ES-I3 (cell line): Measurements from ENCODE around the gene KIF19.
A peak's percentile ranks its signal among the peaks of the same experiment; 100 is the strongest.

ENCODE experiments used
- H3K36me3 ChIP-seq: 2 replicates; pipeline ENCODE4 v1.6.1; 2013; ENCODE audit warnings: mild to moderate bottlenecking, low read length, control low read depth, moderate library complexity; ENCODE audit not compliant: insufficient read depth
- H3K4me1 ChIP-seq: 2 replicates; pipeline ENCODE4 v1.6.1; 2013; ENCODE audit warnings: mild to moderate bottlenecking, control low read depth, low read length; ENCODE audit not compliant: insufficient read depth
- H3K9ac ChIP-seq: 2 replicates; pipeline ENCODE4 v1.6.1; 2013; ENCODE audit warnings: low read depth, mild to moderate bottlenecking, low read length, moderate library complexity
- H3K9me3 ChIP-seq: 2 replicates; pipeline ENCODE4 v1.6.1; 2013; ENCODE audit warnings: mild to moderate bottlenecking, low read length, moderate library complexity; ENCODE audit not compliant: control insufficient read depth, insufficient read depth

Gene KIF19

GRCh38 chr17:74339537-74340195 is 13.6 kb downstream of the KIF19 start:
- Histone ChIP-seq H3K36me3 (no peaks in the 10 kb centered on the region), H3K9me3 (peaks cover 3% of the 10 kb centered on the region; the same call in 1 of the 2 replicates), H3K4me1 (peaks cover 6% of the 10 kb centered on the region; the same call in 1 of the 2 replicates), H3K9ac (no peak overlapping the region)

- Histone ChIP-seq H3K36me3 (no peaks in the 10 kb centered on the region), H3K4me1 (peaks cover 6% of the 10 kb centered on the region; the same call in 1 of the 2 replicates), H3K9me3 (no peaks in the 10 kb centered on the region), H3K9ac (no peak overlapping the region)
Observed at GRCh38 chr17:74340470-74341023, 14.5 kb downstream of the KIF19 start.

GRCh38 chr17:74342224-74342623 is 16.2 kb downstream of the KIF19 start:
- Histone ChIP-seq H3K9ac (no peak overlapping the region), H3K4me1 (peaks cover 6% of the 10 kb centered on the region; the same call in 1 of the 2 replicates), H3K9me3 (no peaks in the 10 kb centered on the region), H3K36me3 (no peaks in the 10 kb centered on the region)

GRCh38 chr17:74343121-74343520 is 17.1 kb downstream of the KIF19 start:
- Histone ChIP-seq H3K36me3 (no peaks in the 10 kb centered on the region), H3K4me1 (peaks cover 6% of the 10 kb centered on the region; the same call in 1 of the 2 replicates), H3K9ac (no peak overlapping the region)

GRCh38 chr17:74343526-74344284 is 17.7 kb downstream of the KIF19 start:
- Histone ChIP-seq H3K36me3 (no peaks in the 10 kb centered on the region), H3K9me3 (no peaks in the 10 kb centered on the region), H3K9ac (no peak overlapping the region), H3K4me1 (peaks cover 6% of the 10 kb centered on the region; the same call in 1 of the 2 replicates)

More at GRCh38 chr17:74343121-74343520, 17.1 kb downstream of the KIF19 start:
- H3K9me3 ChIP-seq, result no peaks in the 10 kb centered on the region

- H3K9me3 ChIP-seq, result no peaks in the 10 kb centered on the region
- no peak overlapping the region for H3K9ac ChIP-seq
- no peaks in the 10 kb centered on the region for H3K36me3 ChIP-seq
- peaks cover 6% of the 10 kb centered on the region; the same call in 1 of the 2 replicates for H3K4me1 ChIP-seq
Observed at GRCh38 chr17:74344658-74345057, 18.6 kb downstream of the KIF19 start.

GRCh38 chr17:74345433-74346241 is 19.6 kb downstream of the KIF19 start:
- H3K9ac ChIP-seq, result no peak overlapping the region
- no peaks in the 10 kb centered on the region for H3K36me3 ChIP-seq
- H3K9me3 ChIP-seq, result no peaks in the 10 kb centered on the region
- peaks cover 2% of the 10 kb centered on the region; the same call in 1 of the 2 replicates for H3K4me1 ChIP-seq

GRCh38 chr17:74347646-74348045 is 21.6 kb downstream of the KIF19 start:
- H3K9ac ChIP-seq, result no peak overlapping the region

GRCh38 chr17:74349120-74349519 is 23.1 kb downstream of the KIF19 start:
- Histone ChIP-seq H3K9me3 (no peaks in the 10 kb centered on the region), H3K4me1 (no peaks in the 10 kb centered on the region; the same call in 1 of the 2 replicates), H3K36me3 (no peaks in the 10 kb centered on the region), H3K9ac (no peak overlapping the region)

More at GRCh38 chr17:74347646-74348045, 21.6 kb downstream of the KIF19 start:
- Histone ChIP-seq H3K4me1 (no peaks in the 10 kb centered on the region; the same call in 1 of the 2 replicates), H3K9me3 (no peaks in the 10 kb centered on the region), H3K36me3 (no peaks in the 10 kb centered on the region)

GRCh38 chr17:74350486-74350885 is 24.5 kb downstream of the KIF19 start:
- no peaks in the 10 kb centered on the region for H3K9me3 ChIP-seq
- no peaks in the 10 kb centered on the region; the same call in 1 of the 2 replicates for H3K4me1 ChIP-seq
- no peak overlapping the region for H3K9ac ChIP-seq
- H3K36me3 ChIP-seq, result no peaks in the 10 kb centered on the region

GRCh38 chr17:74351552-74352210 is 25.7 kb downstream of the KIF19 start:
- H3K9me3 ChIP-seq, result no peaks in the 10 kb centered on the region
- H3K36me3 ChIP-seq, result no peaks in the 10 kb centered on the region
- H3K9ac ChIP-seq, result peak overlapping the region; percentile 21; the same call in 1 of the 2 replicates
- no peaks in the 10 kb centered on the region; the same call in 1 of the 2 replicates for H3K4me1 ChIP-seq

- Histone ChIP-seq H3K9ac (no peak overlapping the region), H3K4me1 (no peaks in the 10 kb centered on the region; the same call in 1 of the 2 replicates), H3K9me3 (no peaks in the 10 kb centered on the region), H3K36me3 (no peaks in the 10 kb centered on the region)
Observed at GRCh38 chr17:74353446-74354060, 27.5 kb downstream of the KIF19 start.

GRCh38 chr17:74354123-74354522 is 28.1 kb downstream of the KIF19 start:
- Histone ChIP-seq H3K36me3 (no peaks in the 10 kb centered on the region), H3K4me1 (no peaks in the 10 kb centered on the region; the same call in 1 of the 2 replicates), H3K9me3 (no peaks in the 10 kb centered on the region), H3K9ac (no peak overlapping the region)
